ENCODE data around the gene ALDH1A3. TPM values are rescaled to one million over a fixed set of nuclear protein-coding genes. Genes with fewer than 3 reads are reported as not detected.

ALDH1A3 gene
- total and polyA plus RNA-seq, 2 of the 4 experiments (the other 2 are of a cell fraction) = 3.1 to 5.0 TPM

- intact Hi-C loops (cut with micrococcal nuclease) = no loop called here
Measured at GRCh38 chr15:100885116-100885515, 5.5 kb downstream of the ALDH1A3 start.

More at GRCh38 chr15:100885116-100885515, 5.5 kb downstream of the ALDH1A3 start:
- POLR2A ChIA-PET (ENCODE audit: unreplicated experiment) = interaction anchor here (0.6 kb wide), 1 partner anchor 246 kb away, joined by 3 read pairs; no protein-coding TSS in a partner anchor
- H3K23ac ChIP-seq (ENCODE audit: low read depth, low read length) = no peak overlapping the region
- no peak overlapping the region for H2AFZ ChIP-seq (replicated peaks; ENCODE audit: low read length, poor library complexity)
- no TSS peak for BruUV-seq (replicated peaks)
- in situ Hi-C loops (cut with MboI; ENCODE audit: low sequenced_read_pairs) (no loop called here), dilution Hi-C loops (cut with HindIII; ENCODE audit: low sequenced_read_pairs, unreplicated experiment) (no loop called here)
- H3K4me1 ChIP-seq (ENCODE audit: control insufficient read depth, insufficient read depth, low read length) = peaks cover 9% of the 10 kb centered on the region
- no peak overlapping the region for H3K4me3 ChIP-seq (ENCODE audit: insufficient read depth, low read depth, low read length)
- H4K8ac ChIP-seq (ENCODE audit: low read depth in 2 of 2, low read length in 2 of 2) = no peak overlapping the region
- peaks cover 29% of the 10 kb centered on the region for H3K27me3 ChIP-seq (ENCODE audit: control insufficient read depth, insufficient read depth, low read length)
- no peak overlapping the region for H3K18ac ChIP-seq (ENCODE audit: low read depth, low read length)
- H3K9ac ChIP-seq (ENCODE audit: low read depth, low read length) = no peak overlapping the region
- no peak for ATAC-seq (ENCODE audit: low read depth)
- no peaks in the 10 kb centered on the region for H3K9me3 ChIP-seq (ENCODE audit: control insufficient read depth, insufficient read depth, low read length)
- no peaks in the 10 kb centered on the region for H3K79me1 ChIP-seq (ENCODE audit: low read depth in 1 of 2, low read length in 2 of 2)
- no peak for TF ChIP-seq RCOR1 (IDR thresholded peaks at IDR 0.05; ENCODE audit: insufficient replicate concordance, low read length)
- TF ChIP-seq USF2 (IDR thresholded peaks at IDR 0.05; ENCODE audit: low read depth, low read length) = no peak
- TF ChIP-seq ELK1 (IDR thresholded peaks at IDR 0.05; ENCODE audit: borderline replicate concordance, low read depth, low read length) = no peak
- no peak for TF ChIP-seq CEBPB (IDR thresholded peaks at IDR 0.05; ENCODE audit: low read depth, low read length)
- TF ChIP-seq CHD1 (IDR thresholded peaks at IDR 0.05; ENCODE audit: low read depth, low read length) = no peak
- no peak for TF ChIP-seq SMC3 (IDR thresholded peaks at IDR 0.05; ENCODE audit: low read depth, low read length)
- TF ChIP-seq POLR2A (IDR thresholded peaks at IDR 0.05; ENCODE audit: low read depth, low read length) = no peak
- TF ChIP-seq MXI1 (IDR thresholded peaks at IDR 0.05; ENCODE audit: borderline replicate concordance, low read depth, low read length) = no peak
- no peak for TF ChIP-seq BHLHE40 (IDR thresholded peaks at IDR 0.05; ENCODE audit: low read depth, low read length)
- no peak for TF ChIP-seq NFE2L2 (IDR thresholded peaks at IDR 0.05; ENCODE audit: low read depth, low read length)
- TF ChIP-seq RAD21 (IDR thresholded peaks at IDR 0.05; ENCODE audit: low read length) = no peak
- no peak for TF ChIP-seq RFX5 (IDR thresholded peaks at IDR 0.05; ENCODE audit: low read depth, low read length)
- no peak for TF ChIP-seq FOS (IDR thresholded peaks at IDR 0.05; ENCODE audit: low read depth, low read length)
- no peak for TF ChIP-seq MAFK (IDR thresholded peaks at IDR 0.05; ENCODE audit: low read depth, low read length)
- TF ChIP-seq MAZ (IDR thresholded peaks at IDR 0.05; ENCODE audit: borderline replicate concordance, low read depth, low read length) = no peak
- no peak for TF ChIP-seq CTCF (conservative IDR thresholded peaks at IDR 0.05; ENCODE audit: low read depth, low read length)
- no CpG with 5 or more reads among the region's 8 CpGs for WGBS, 2 experiments (ENCODE audit: extremely low coverage in 2 of 2, insufficient read length in 1 of 2)
- no peak overlapping the region for H3K14ac ChIP-seq (replicated peaks; ENCODE audit: low read depth, low read length)
- no peaks in the 10 kb centered on the region for H3K36me3 ChIP-seq (ENCODE audit: control insufficient read depth, insufficient read depth, low read length)
- no peak overlapping the region for H2BK120ac ChIP-seq (ENCODE audit: low read depth, low read length)
- H3K4me2 ChIP-seq (ENCODE audit: low read depth, low read length) = no peak overlapping the region
- no peak overlapping the region for H2BK20ac ChIP-seq (ENCODE audit: low read depth, low read length)
- no peak overlapping the region for H3K4ac ChIP-seq (ENCODE audit: low read depth, low read length)
- CTCF ChIA-PET = no interaction called here
- no peak overlapping the region for H2AK5ac ChIP-seq (ENCODE audit: low read depth, low read length)
- no peak overlapping the region for H2BK15ac ChIP-seq (ENCODE audit: low read depth, low read length)
- no peaks in the 10 kb centered on the region for H4K20me1 ChIP-seq (ENCODE audit: insufficient read depth, low read length)
- no peak overlapping the region for H4K5ac ChIP-seq (ENCODE audit: low read depth, low read length)
- no peak overlapping the region for H4K91ac ChIP-seq (ENCODE audit: insufficient read depth, low read depth, low read length)
- peaks cover 2% of the 10 kb centered on the region; the same call in 1 of the 2 replicates for H3K9me1 ChIP-seq (ENCODE audit: insufficient read depth, low read length)
- no peak overlapping the region for H3K56ac ChIP-seq (ENCODE audit: extremely low read depth, insufficient read depth, low read length)
- H3K27ac ChIP-seq (ENCODE audit: insufficient read depth, low read length) = no peak overlapping the region
- H2BK5ac ChIP-seq (ENCODE audit: low read depth, low read length, poor library complexity, severe bottlenecking) = no peak overlapping the region
- no peak for DNase-seq
- H2AK9ac ChIP-seq (replicated peaks; ENCODE audit: low read depth, low read length, poor library complexity) = no peak overlapping the region

Measured in IMR-90 (cell line).